HG02798 (cell line): ENCODE results near the gene FOXP1.

Experiments used
- ATAC-seq: cut with Tn5 transposase; IDR thresholded peaks from one replicate; pipeline ENCODE4 v1.9.1; 2021; ENCODE audit warnings: mild to moderate bottlenecking; ENCODE audit not compliant: unreplicated experiment, poor library complexity

Gene FOXP1

GRCh38 chr3:71012971-71013370 lies 570.6 kb downstream of the FOXP1 start:
- no peak for ATAC-seq

GRCh38 chr3:71011565-71012287 lies 571.8 kb downstream of the FOXP1 start:
- peak; percentile 68 for ATAC-seq

GRCh38 chr3:71010726-71011455 lies 572.6 kb downstream of the FOXP1 start:
- ATAC-seq: peak; percentile 72

- ATAC-seq: no peak
These were observed 575.1 kb downstream of the FOXP1 start for GRCh38 chr3:71008350-71008935.

DNA sequence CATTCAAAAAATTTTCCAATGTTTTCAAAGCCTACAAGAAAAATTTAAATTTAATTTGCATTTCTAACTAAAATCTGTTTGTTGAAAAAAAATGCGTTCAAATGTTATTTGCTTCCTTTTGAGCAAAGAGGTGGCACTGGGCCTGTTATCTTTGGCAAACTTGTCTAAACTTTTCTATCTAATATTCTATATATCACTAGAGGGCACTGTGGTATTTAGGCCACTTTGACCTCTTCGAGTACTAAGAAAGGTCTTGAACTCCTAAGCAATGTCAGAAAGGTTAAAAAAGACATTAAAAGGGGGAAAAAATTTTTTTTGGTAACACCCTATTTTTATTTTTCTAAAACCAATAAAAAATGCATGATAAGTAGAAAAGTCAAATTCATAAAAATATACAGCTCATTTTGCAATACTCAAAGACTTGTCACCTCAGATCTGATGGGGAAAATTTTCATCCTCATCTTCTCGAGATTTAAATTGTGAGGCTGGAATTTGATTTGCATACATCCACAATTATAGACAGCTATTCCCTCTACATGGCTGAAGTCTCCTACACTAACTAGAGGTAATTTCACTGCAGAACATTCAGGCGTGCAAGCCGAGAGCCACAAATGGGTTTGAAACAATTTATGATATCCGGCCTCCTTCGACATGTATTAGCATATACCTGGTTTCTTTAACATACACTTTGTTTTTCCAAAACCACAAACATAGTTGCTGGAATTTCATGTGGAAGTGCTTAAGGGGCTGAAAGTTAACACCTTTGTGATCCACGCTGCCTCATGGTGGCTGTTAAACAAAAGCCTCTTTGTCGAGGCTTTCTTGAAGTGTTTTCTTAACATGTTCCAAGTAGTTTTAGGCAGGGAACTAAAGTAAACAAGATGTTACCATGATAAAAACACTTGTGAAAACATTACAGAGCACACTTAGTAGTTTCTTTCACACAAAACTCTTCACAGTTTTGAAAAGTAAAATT lies 576.4 kb downstream of the FOXP1 start:
- peak; percentile 40 for ATAC-seq

- no peak for ATAC-seq
These were observed 577.7 kb downstream of the FOXP1 start for GRCh38 chr3:71005702-71006321.

- no peak for ATAC-seq
These were observed 580.0 kb downstream of the FOXP1 start for GRCh38 chr3:71003511-71003910.

DNA sequence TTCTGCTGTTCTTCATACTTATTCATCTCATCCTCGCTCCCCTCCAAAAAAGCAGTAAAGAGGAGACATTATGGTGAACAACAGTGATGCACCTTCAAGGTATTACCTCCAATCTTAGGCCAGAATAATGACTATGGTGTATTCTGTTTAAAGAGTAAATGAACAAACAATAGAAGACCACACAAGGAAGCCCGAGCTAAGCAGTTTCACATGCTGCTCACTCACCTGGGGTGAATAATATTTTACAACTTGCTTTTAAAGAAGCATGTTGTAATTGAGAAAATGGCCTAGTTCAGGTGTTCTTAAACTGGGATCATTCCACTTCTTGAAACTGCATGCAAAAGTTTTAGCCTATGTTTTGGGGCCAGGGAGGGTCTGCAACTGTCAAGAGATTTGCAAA lies 581.2 kb downstream of the FOXP1 start:
- ATAC-seq: no peak

- ATAC-seq: no peak
These were observed 582.2 kb downstream of the FOXP1 start for GRCh38 chr3:71001303-71001830.

- ATAC-seq: no peak
These were observed 583.0 kb downstream of the FOXP1 start for GRCh38 chr3:71000483-71000882.

GRCh38 chr3:70999730-71000129 lies 583.8 kb downstream of the FOXP1 start:
- ATAC-seq: no peak

DNA sequence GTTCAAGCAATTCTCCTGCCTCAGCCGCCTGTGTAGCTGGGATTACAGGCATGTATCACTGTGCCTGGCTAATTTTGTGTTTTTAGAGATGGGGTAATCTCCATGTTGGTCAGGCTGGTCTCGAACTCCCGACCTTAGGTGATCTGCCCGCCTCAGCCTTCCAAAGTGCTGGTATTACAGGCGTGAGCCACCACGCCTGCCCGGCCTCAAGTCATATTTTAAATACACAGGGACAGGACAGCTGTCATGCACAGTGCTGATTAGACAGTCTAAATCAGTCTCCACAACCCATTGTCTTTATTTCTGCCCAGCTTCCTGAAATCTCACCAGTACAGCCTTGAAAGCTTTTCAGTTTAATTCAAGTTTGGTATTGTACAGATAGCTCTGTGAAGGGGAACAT lies 587.4 kb downstream of the FOXP1 start:
- ATAC-seq: no peak

GRCh38 chr3:70994644-70995043 lies 588.9 kb downstream of the FOXP1 start:
- ATAC-seq: no peak

DNA sequence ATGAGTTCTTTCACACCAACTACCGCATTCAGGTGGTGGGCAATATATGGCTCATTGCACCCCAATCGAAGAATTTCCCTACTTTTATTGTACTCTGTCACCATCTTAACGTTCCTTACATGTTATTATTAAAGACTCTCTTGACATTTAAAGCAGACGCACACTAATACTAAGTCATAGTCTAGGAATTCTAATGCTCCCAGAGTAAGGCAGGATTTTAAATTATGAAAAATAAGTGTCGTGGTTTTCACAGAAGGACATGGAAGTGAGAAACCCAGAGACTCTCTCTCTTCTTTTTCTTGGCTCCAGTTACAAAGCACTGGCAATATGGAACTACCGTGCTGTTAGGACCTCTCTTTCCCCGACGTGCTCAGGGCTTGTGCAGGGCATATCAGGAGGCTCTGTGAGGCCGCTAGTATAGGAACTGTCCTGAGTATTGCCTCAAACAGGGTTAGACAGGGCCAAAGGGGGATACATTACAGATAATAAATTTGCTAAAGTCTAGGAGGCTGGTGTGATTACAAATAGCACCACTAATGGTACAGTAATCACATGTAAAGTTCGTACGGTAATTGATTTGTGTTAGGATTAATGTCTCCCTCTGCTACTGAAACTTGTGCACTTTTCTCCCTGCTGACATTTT lies 590.8 kb downstream of the FOXP1 start:
- ATAC-seq: no peak

GRCh38 chr3:70992131-70992530 lies 591.4 kb downstream of the FOXP1 start:
- no peak for ATAC-seq

GRCh38 chr3:70990723-70991122 lies 592.8 kb downstream of the FOXP1 start:
- ATAC-seq: no peak

DNA sequence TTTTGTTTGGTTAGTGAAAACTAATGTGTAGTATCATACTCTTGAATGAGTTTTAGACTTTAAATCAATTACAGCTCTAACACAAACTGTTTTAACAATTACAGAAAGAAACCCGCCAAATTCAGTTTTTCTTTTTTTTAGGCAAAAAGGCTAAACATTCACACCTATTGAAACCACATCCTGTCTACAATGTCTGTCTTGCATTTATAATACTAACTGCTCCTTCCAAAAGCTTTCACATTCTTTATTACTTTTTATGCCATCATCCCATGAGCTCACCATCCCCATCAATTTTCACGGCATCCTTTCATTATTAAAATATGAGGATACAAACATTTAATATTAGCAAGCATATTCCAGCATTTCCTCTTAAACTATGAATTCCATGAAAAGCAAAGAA lies 593.3 kb downstream of the FOXP1 start:
- ATAC-seq: no peak

GRCh38 chr3:70989174-70989573 lies 594.4 kb downstream of the FOXP1 start:
- no peak for ATAC-seq

DNA sequence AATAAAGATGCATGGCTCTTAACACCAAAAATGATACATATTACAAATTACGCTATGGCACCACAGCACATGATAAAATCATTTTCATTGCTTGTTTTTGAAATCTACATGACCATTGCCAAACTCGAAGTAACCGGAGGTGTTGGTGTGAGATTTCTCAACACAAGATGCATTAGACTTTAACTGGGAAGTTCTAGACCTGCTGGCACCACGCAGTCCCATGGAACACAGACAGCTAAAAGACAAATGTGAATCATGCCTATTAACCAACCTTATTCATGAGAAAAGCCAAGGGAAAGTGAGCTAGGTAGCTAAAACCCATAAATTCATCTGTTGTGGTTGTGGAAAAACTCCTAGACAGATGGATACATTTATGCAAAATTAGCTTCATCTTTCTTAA lies 595.4 kb downstream of the FOXP1 start:
- no peak for ATAC-seq
